GM12878 (cell line): ENCODE data around the gene AKNA. TPM values are rescaled to one million over a fixed set of nuclear protein-coding genes. Genes with fewer than 3 reads are reported as not detected.
A peak's percentile ranks its signal among the peaks of the same experiment; 100 is the strongest.

Experiments
- ASH2L ChIP-seq: fragments of 300-600, 200-600 bp; sonication (generic); IDR thresholded peaks from 2 replicates; pipeline ENCODE4 v1.6.1; 2017; ENCODE audit warnings: low read depth, mild to moderate bottlenecking, borderline replicate concordance
- CBX3 ChIP-seq: fragments of 200-600 bp; sonication (generic); IDR thresholded peaks from 2 replicates; pipeline ENCODE4 v1.6.1; 2016; ENCODE audit warnings: low read depth, borderline replicate concordance
- CEBPZ ChIP-seq: fragments of 150-350 bp; IDR thresholded peaks from 2 replicates; pipeline ENCODE4 v1.6.1; 2016; ENCODE audit warnings: low read depth, low read length
- CREB1 ChIP-seq: IDR thresholded peaks from 2 replicates; pipeline ENCODE4 v1.6.1; 2012; ENCODE audit warnings: low read depth, mild to moderate bottlenecking, inconsistent platforms
- DPF2 ChIP-seq: fragments of 450-650 bp; IDR thresholded peaks from 2 replicates; pipeline ENCODE4 v1.6.1; 2017; ENCODE audit warnings: mild to moderate bottlenecking
- E4F1 ChIP-seq: fragments of 450-650 bp; IDR thresholded peaks from 2 replicates; pipeline ENCODE4 v1.6.1; 2018; ENCODE audit warnings: borderline replicate concordance, mild to moderate bottlenecking; ENCODE audit not compliant: partially characterized antibody
- GATAD2B ChIP-seq: fragments of 450-650 bp; conservative IDR thresholded peaks from 2 replicates; pipeline ENCODE4 v1.6.1; 2017; ENCODE audit warnings: low read depth, mild to moderate bottlenecking, moderate library complexity
- IKZF1 ChIP-seq: fragments of 450-650 bp; conservative IDR thresholded peaks from 2 replicates; pipeline ENCODE4 v1.6.1; 2017; ENCODE audit warnings: antibody characterized with exemption, mild to moderate bottlenecking
- MLLT1 ChIP-seq: fragments of 450-650 bp; IDR thresholded peaks from 2 replicates; pipeline ENCODE4 v1.6.1; 2016; ENCODE audit warnings: mild to moderate bottlenecking
- MTA2 ChIP-seq: fragments of 450-650 bp; IDR thresholded peaks from 2 replicates; pipeline ENCODE4 v1.6.1; 2016; ENCODE audit warnings: low read depth, mild to moderate bottlenecking, moderate library complexity
- NR2C1 ChIP-seq: fragments of 450-650 bp; IDR thresholded peaks from 2 replicates; pipeline ENCODE4 v1.6.1; 2017; ENCODE audit warnings: antibody characterized with exemption, mild to moderate bottlenecking, moderate library complexity
- NR2F1 ChIP-seq: fragments of 450-650 bp; conservative IDR thresholded peaks from 2 replicates; pipeline ENCODE4 v1.6.1; 2017; ENCODE audit warnings: mild to moderate bottlenecking
- POU2F2 ChIP-seq: IDR thresholded peaks from 3 replicates; pipeline ENCODE4 v1.6.1; 2011; ENCODE audit warnings: low read depth, mild to moderate bottlenecking, low read length, borderline replicate concordance
- RCOR1 ChIP-seq: conservative IDR thresholded peaks from 2 replicates; pipeline ENCODE4 v1.6.1; 2012; ENCODE audit warnings: low read depth, low read length, improper control_type of control experiment
- RFX5 ChIP-seq: IDR thresholded peaks from 2 replicates; pipeline ENCODE4 v1.6.1; 2011; ENCODE audit warnings: low read depth, low read length, improper control_type of control experiment
- STAT1 ChIP-seq: fragments of 450-650 bp; conservative IDR thresholded peaks from 2 replicates; pipeline ENCODE4 v1.6.1; 2014; ENCODE audit warnings: antibody characterized with exemption, mild to moderate bottlenecking
- ZBTB40 ChIP-seq: fragments of 450-650 bp; IDR thresholded peaks from 2 replicates; pipeline ENCODE4 v1.6.1; 2016; ENCODE audit warnings: mild to moderate bottlenecking, moderate library complexity, borderline replicate concordance
- ZNF217 ChIP-seq: fragments of 450-650 bp; IDR thresholded peaks from 2 replicates; pipeline ENCODE4 v1.6.1; 2017; ENCODE audit warnings: antibody characterized with exemption, mild to moderate bottlenecking
- polyA plus RNA-seq, 11 experiments: library from polyadenylated mRNA; depleted of rRNA in 4 of 11; unstranded in 6 of 11; stranded (reverse) in 5 of 11; fragments of >200 nt; fragmentation: Nextera tagmentation in 4 of 11; fragmentation: Illumina TruSeq in 1 of 11; extraction: Ambion mirVana in 4 of 11; extraction: Trizol in 1 of 11; gene quantifications; 1 replicate in 1 of 11; 2 replicates in 10 of 11; pipeline versions ENCODE4 v1.2.1 to v1.2.3, GENCODE V29; 2011 to 2016; ENCODE audit warnings: inconsistent platforms in 2 of 11, missing spikeins in 2 of 11, low read depth in 1 of 11
- total RNA-seq, 4 experiments: library from RNA; depleted of rRNA in 3 of 4; stranded (reverse); fragments of >200 nt in 3 of 4; fragmentation: Illumina TruSeq in 1 of 4; extraction: Trizol in 1 of 4; gene quantifications; 2 replicates each; pipeline versions ENCODE4 v1.2.1 to v1.2.3, GENCODE V29; 2013 to 2021

The AKNA gene
- total and polyA plus RNA-seq, 10 of the 15 experiments (the other 5 are each of a cell fraction or from before 2014, with no cell fraction given) = 1.6 to 132 (median 35.3) TPM

- TF ChIP-seq E4F1 (no peak), IKZF1 (peak; percentile 71), ZBTB40 (peak; percentile 26; the same call in 1 of the 2 replicates), CEBPZ (no peak), CBX3 (no peak), NR2F1 (0 out of 2 replicates have a peak, but pooled peaks have one; percentile 53), RFX5 (no peak), CREB1 (no peak), NR2C1 (no peak), MLLT1 (peak; percentile 74; the same call in 1 of the 2 replicates), MTA2 (peak; percentile 29; the same call in 1 of the 2 replicates), STAT1 (0 out of 2 replicates have a peak, but pooled peaks have one; percentile 60), POU2F2 (peak; percentile 61; the same call in 1 of the 3 replicates), GATAD2B (0 out of 2 replicates have a peak, but pooled peaks have one; percentile 44), ASH2L (no peak), ZNF217 (peak; percentile 81), DPF2 (peak; percentile 40; the same call in 1 of the 2 replicates), RCOR1 (no peak)
Measured at GRCh38 chr9:114387680-114388356, at the start of gene AKNA (continued).
